GM10248 (cell line): ENCODE results near the gene ZNF629.
A peak's percentile ranks its signal among the peaks of the same experiment; 100 is the strongest.

ENCODE experiments used
- CTCF ChIA-PET: fragments of 300-600 bp; sonication (Branson Sonifier 250); formaldehyde crosslinking; extraction: SDS; loops from one replicate; lab custom pipeline; 2021; ENCODE audit warnings: antibody characterized with exemption; lab: Yijun Ruan, JAX
- POLR2A ChIA-PET: fragments of 350-650 bp; sonication (Branson Sonifier 250); formaldehyde crosslinking; extraction: SDS; loops from one replicate; lab custom pipeline; 2020; ENCODE audit warnings: antibody characterized with exemption; lab: Yijun Ruan, JAX
- DNase-seq: peaks from one replicate; pipeline ENCODE4 v3.0.0; 2012; ENCODE audit errors: extremely low spot score
- TF ChIP-seq, protein P1 (sequence below): IDR thresholded peaks from 2 replicates; pipeline ENCODE4 v1.5.1; 2012; ENCODE audit warnings: mild to moderate bottlenecking, low read depth; ENCODE audit errors: extremely low read depth, missing control alignments, control extremely low read depth

The ZNF629 gene

DNA sequence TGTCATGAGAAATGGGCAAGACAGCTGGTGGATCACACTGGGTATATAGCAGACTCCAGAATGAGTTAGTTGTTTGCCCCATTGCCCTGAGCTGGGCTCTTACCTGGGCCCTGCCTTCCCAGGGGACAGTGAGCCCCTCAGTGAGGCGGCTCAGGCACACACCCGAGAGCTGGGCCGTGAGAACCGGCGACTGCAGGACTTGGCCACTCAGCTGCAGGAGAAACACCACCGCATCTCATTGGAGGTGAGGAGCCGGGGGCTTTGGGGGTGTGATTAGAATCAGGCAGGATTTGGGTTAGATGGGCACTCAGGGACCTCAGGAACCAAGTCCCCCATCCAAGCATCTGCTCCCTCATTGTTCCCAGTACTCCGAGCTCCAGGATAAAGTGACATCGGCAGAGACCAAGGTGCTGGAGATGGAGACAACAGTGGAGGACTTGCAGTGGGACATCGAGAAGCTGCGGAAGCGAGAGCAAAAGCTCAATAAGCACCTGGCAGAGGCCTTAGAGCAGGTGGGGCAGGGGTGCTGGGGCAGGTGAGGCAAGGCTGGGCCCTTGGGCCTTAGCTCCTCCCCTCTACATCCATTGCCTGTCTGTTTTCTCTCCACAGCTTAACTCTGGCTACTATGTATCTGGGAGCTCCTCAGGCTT lies 22.1 kb downstream of the ZNF629 start:
- no peak for DNase-seq
- ChIA-PET CTCF (interaction anchor here (1.1 to 1.6 kb wide), 3 partner anchors 10 to 49 kb away, joined by 3 to 6 read pairs (median 6); no protein-coding TSS in a partner anchor), POLR2A (interaction anchor here (0.9 kb wide), 1 partner anchor 85 kb away, joined by 3 read pairs; no protein-coding TSS in a partner anchor)
- TF ChIP-seq, protein P1, sequence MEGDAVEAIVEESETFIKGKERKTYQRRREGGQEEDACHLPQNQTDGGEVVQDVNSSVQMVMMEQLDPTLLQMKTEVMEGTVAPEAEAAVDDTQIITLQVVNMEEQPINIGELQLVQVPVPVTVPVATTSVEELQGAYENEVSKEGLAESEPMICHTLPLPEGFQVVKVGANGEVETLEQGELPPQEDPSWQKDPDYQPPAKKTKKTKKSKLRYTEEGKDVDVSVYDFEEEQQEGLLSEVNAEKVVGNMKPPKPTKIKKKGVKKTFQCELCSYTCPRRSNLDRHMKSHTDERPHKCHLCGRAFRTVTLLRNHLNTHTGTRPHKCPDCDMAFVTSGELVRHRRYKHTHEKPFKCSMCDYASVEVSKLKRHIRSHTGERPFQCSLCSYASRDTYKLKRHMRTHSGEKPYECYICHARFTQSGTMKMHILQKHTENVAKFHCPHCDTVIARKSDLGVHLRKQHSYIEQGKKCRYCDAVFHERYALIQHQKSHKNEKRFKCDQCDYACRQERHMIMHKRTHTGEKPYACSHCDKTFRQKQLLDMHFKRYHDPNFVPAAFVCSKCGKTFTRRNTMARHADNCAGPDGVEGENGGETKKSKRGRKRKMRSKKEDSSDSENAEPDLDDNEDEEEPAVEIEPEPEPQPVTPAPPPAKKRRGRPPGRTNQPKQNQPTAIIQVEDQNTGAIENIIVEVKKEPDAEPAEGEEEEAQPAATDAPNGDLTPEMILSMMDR, result no peak

DNA sequence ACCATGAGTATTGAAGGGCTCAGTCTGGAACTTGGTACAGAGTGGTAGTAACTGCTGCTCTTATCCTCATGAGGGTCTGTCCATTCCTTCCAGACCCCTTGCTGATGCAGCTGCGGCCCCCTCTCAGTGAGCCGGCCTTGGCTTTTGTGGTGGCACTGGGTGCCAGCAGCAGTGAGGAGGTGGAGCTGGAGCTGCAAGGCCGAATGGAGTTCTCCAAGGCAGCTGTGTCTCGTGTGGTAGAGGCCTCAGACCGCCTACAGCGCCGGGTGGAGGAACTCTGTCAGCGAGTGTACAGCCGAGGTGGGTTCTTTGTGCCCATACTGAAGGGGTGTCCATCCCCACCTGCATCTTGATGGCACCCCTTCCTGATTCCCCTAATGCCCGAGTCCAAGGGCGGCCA lies 22.9 kb downstream of the ZNF629 start:
- POLR2A ChIA-PET, result no interaction called here
- no peak for DNase-seq
- CTCF ChIA-PET, result interaction anchor here (1.1 to 1.6 kb wide), 3 partner anchors 11 to 50 kb away, joined by 3 to 6 read pairs (median 6); no protein-coding TSS in a partner anchor
- TF ChIP-seq, protein P1, result no peak

DNA sequence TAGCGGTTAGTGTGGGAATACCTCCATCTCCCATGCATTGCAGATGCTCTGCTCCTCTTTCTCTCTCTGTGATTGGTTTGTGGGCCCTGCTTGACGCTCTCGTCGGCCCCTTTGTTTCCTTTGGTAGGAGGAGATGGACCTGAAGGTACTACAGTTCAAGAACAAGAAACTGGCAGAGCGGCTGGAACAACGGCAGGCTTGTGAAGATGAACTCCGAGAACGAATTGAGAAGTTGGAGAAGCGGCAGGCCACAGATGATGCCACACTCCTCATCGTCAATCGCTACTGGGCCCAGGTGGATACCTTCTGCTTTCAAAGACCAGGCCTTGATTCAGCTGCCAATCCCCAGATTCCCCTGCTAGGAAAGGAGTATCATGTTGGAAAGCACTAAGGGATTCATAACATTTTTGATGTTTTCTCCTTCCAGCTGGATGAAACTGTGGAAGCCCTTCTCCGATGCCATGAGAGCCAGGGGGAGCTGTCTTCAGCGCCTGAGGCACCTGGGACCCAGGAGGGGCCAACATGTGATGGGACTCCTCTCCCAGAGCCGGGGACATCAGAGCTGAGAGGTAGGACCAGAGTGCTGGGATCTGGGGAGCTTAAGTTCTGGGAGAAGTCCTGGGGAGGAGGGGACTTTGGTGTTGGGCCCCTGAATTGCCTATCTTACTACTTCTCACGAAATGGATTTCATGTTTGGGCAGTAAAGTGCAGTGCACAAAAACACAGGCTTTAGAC lies 23.8 kb downstream of the ZNF629 start:
- CTCF ChIA-PET, result interaction anchor here (1.1 to 1.4 kb wide), 3 partner anchors 50 to 70 kb away, joined by 3 to 5 read pairs (median 3); no protein-coding TSS in a partner anchor
- DNase-seq, result no peak
- POLR2A ChIA-PET, result no interaction called here
- TF ChIP-seq, protein P1, result no peak

DNA sequence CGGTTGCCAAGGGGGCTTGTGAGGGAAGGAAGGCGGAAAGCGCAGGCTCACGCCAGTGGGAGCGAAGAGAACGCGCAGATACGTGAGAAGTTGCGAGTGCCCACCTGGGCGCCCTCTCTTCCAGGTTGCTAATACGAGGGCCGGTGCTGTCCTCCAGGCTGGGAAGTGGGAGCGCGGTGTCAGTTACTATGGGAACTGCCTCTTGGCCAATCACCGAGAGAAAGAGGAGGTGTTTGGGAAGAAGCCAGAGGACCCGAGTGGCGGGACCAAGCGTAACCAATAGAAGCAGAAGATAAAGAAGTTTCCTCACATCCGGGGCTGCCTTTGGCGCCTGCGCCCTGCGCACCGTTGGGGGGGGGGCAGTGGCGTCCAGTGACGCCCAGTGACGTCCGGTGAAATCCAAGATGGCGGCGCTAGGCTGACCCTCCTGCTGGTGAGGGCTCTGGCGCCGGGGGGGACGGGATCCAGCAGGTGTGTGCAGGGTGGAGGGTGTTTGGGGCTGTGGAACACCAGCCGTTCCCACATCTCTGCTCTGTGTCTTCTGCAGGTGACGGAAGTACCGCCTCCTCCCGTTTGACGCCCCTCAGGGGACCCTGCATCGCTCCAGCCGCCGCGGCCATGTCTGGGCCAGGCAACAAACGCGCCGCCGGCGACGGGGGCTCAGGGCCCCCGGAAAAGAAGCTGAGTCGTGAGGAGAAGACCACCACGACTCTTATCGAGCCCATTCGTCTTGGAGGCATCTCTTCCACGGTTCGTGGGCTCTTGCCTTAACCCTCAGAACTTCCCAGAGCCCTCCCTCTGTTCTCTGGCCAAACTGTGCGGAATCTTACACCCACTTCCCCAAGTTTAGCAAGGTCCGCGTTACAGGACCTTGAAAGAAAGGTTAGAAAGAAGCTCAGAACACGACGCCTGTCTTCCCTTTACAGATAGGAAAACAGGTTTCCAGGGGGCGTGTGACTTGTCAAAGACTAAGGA lies 24.8 kb downstream of the ZNF629 start, which contains the start of the genes CFAP119 and RNF40:
Gene CFAP119 (minus strand): TSS at position 135 of the 975 bp plus-strand sequence. CDS start 314 bp downstream, outside the sequence.
Gene RNF40 (plus strand): TSS at position 395 of the 975 bp plus-strand sequence. CDS start 224 bp downstream, at position 619.
- TF ChIP-seq, protein P1, result no peak
- ChIA-PET POLR2A (no interaction called here), CTCF (interaction anchor here (1.1 to 1.4 kb wide), 3 partner anchors 51 to 69 kb away, joined by 3 to 5 read pairs (median 3); no protein-coding TSS in a partner anchor)
- DNase-seq, result peak; percentile 99

- TF ChIP-seq, protein P1, result no peak
- ChIA-PET POLR2A (no interaction called here), CTCF (no interaction called here)
- DNase-seq, result peak; percentile 69
These were observed 25.5 kb downstream of the ZNF629 start for GRCh38 chr16:30761427-30761927.
